Progenitor cell of endocrine pancreas (in vitro differentiated cells): ENCODE results near the gene MLH3. TPM values are rescaled to one million over a fixed set of nuclear protein-coding genes. Genes with fewer than 3 reads are reported as not detected.

Source experiments
- DNase-seq: peaks from one replicate; pipeline ENCODE4 v3.0.0; 2021; ENCODE audit warnings: low spot score; ENCODE audit not compliant: unreplicated experiment
- H3K27ac Mint-ChIP-seq: 2 replicates; pipeline ENCODE4 v1.8.0; 2021; ENCODE audit warnings: mild to moderate bottlenecking, moderate library complexity, mixed read lengths
- H3K27me3 Mint-ChIP-seq: 2 replicates; pipeline ENCODE4 v1.8.0; 2021; ENCODE audit warnings: mixed read lengths
- H3K36me3 Mint-ChIP-seq: 2 replicates; pipeline ENCODE4 v1.8.0; 2022; ENCODE audit warnings: mixed read lengths; ENCODE audit not compliant: insufficient read depth
- H3K4me1 Mint-ChIP-seq: 2 replicates; pipeline ENCODE4 v1.8.0; 2021; ENCODE audit warnings: low read depth, mixed read lengths
- H3K4me3 Mint-ChIP-seq: 2 replicates; pipeline ENCODE4 v1.8.0; 2021; ENCODE audit warnings: low read depth, mild to moderate bottlenecking, moderate library complexity, mixed read lengths
- H3K9me3 Mint-ChIP-seq: 2 replicates; pipeline ENCODE4 v1.8.0; 2021; ENCODE audit warnings: low read depth, mixed read lengths
- total RNA-seq: library from RNA; stranded (reverse); gene quantifications from 2 replicates; pipeline ENCODE4 v1.2.1, GENCODE V29; 2021
- TF ChIP-seq, protein P1 (sequence below): fragments of 200-600 bp; sonication (generic); IDR thresholded peaks from one replicate; pipeline ENCODE4 v1.5.0; 2021; ENCODE audit warnings: antibody characterized with exemption, mild to moderate bottlenecking; ENCODE audit not compliant: unreplicated experiment

The MLH3 gene
- total RNA-seq, 1 donor from 2014 or later = 30.8 TPM

DNA sequence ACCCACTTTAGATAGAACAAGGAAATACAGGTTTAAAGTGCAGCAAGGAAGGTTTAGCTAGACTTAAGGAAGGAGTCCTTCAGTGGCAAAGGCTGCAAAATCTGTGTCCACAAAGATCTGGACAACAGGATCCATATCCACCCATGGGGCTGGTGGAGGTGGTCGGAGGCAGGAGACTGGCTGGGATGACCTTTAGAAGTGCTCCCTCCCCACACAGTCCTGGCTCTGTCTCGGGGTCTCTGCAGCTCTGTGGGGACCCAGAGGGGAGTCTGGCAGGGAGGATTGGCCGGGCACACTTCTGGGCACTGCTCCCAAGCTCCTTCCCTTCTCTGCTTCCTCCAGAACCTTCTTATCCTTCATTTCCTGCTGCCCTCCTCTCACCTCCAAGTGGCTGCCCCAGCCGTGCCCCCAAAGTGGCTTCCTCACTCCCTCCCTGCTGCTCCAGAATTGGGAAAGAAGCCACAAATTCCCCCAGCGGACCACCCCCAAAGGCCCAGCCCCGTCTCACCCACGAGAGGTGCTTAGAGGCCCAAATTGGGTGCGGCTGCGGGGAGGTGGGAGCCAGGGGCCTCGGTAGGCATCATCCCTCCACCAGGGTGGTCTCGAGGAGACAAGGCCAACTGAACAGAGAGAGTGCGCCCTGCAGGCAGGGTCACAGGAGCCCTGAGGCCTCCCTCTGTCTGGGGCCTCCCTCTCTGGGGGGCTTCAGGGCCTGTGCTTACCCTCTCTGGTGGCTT is 73.9 kb downstream of the MLH3 start:
- no peak overlapping the region for H3K4me3 Mint-ChIP-seq
- no peaks in the 10 kb centered on the region for H3K36me3 Mint-ChIP-seq
- no peak overlapping the region for H3K27ac Mint-ChIP-seq
- H3K27me3 Mint-ChIP-seq = peaks cover 39% of the 10 kb centered on the region
- H3K4me1 Mint-ChIP-seq = peaks cover 20% of the 10 kb centered on the region
- no peaks in the 10 kb centered on the region for H3K9me3 Mint-ChIP-seq
- DNase-seq = no peak
- TF ChIP-seq, protein P1, sequence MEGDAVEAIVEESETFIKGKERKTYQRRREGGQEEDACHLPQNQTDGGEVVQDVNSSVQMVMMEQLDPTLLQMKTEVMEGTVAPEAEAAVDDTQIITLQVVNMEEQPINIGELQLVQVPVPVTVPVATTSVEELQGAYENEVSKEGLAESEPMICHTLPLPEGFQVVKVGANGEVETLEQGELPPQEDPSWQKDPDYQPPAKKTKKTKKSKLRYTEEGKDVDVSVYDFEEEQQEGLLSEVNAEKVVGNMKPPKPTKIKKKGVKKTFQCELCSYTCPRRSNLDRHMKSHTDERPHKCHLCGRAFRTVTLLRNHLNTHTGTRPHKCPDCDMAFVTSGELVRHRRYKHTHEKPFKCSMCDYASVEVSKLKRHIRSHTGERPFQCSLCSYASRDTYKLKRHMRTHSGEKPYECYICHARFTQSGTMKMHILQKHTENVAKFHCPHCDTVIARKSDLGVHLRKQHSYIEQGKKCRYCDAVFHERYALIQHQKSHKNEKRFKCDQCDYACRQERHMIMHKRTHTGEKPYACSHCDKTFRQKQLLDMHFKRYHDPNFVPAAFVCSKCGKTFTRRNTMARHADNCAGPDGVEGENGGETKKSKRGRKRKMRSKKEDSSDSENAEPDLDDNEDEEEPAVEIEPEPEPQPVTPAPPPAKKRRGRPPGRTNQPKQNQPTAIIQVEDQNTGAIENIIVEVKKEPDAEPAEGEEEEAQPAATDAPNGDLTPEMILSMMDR = no peak

DNA sequence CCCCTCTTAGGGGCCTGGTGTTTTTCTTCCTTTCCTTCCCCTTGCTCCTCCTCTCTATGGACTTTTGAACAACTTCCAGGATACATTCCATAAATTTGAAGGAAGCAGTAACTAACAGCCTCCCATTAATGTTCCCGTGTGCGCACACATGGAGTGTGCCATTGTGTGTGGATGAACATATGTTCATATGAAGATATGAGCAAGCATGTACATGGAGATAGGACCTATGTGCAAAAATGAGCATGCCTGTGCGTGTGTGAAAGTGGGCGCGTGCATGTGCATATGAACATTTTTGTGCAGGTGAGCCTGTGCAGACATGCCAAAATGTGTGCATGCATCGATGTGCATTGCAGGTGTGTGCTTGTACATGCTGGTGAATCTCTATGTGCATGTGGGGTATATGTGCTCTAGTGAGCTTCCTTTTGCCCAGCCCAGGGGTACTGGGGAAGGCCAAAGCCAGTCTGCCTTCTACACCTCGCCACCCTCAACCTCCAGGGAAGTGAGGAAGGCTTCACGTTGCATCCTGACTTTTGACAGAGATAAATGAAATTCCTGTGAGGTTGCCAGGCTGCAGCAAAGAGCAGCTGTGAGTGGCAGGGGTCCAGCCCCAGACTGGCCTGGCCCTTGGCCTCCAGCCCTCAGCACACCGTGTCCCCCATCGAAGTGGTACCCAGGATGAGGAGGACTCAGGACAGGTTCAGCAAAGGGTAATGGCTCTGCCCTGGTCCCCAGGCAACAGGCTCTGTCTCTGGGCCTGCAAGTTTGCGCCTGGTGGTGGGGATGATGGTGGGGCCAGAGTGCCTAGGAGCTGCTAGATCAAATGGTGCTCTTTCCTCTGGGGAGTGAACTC is 74.8 kb downstream of the MLH3 start:
- DNase-seq = no peak
- peaks cover 33% of the 10 kb centered on the region for H3K27me3 Mint-ChIP-seq
- peaks cover 20% of the 10 kb centered on the region for H3K4me1 Mint-ChIP-seq
- no peaks in the 10 kb centered on the region for H3K36me3 Mint-ChIP-seq
- H3K9me3 Mint-ChIP-seq = no peaks in the 10 kb centered on the region
- no peak overlapping the region for H3K4me3 Mint-ChIP-seq
- TF ChIP-seq, protein P1 = no peak
- H3K27ac Mint-ChIP-seq = no peak overlapping the region

DNA sequence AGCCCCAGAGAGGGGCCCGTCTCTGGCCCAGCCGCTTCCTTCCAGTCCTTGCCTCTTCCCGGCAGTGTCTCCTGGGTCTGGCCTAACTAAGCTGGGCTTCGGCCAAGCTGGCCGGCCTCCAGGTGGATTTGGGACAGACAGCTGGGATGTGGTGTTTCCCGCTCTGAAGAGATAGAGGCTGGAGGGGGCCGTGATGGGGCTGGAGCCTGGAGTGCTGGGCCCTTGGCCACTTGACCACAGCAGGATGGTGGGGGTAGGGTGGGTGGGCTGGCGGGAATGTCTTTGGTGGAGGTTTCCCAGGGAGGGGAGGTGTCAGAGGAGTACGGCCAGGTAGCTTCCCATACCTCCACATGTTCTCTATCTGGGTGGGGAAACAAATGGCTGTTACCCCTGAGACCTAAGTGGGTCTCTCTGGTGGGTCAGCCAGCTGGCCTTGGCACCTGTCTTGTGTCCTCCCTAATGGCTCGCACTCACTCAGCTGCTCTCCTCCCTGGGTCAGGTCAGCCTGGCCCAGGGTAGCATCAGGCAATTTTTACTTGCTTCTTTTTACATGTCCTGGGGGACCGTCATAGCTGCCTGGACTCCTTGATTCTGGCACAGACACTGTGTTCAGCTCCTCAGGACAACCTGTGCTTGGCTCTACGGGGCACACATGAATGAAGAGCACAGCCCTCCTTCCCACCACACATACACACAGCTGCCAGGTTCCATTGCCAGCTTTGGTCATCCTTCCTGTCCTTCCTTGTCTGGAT is 76.0 kb downstream of the MLH3 start:
- no peaks in the 10 kb centered on the region for H3K36me3 Mint-ChIP-seq
- no peak overlapping the region for H3K27ac Mint-ChIP-seq
- no peak overlapping the region for H3K4me3 Mint-ChIP-seq
- TF ChIP-seq, protein P1 = no peak
- no peak for DNase-seq
- no peaks in the 10 kb centered on the region for H3K9me3 Mint-ChIP-seq
- peaks cover 19% of the 10 kb centered on the region for H3K4me1 Mint-ChIP-seq
- peaks cover 32% of the 10 kb centered on the region for H3K27me3 Mint-ChIP-seq

DNA sequence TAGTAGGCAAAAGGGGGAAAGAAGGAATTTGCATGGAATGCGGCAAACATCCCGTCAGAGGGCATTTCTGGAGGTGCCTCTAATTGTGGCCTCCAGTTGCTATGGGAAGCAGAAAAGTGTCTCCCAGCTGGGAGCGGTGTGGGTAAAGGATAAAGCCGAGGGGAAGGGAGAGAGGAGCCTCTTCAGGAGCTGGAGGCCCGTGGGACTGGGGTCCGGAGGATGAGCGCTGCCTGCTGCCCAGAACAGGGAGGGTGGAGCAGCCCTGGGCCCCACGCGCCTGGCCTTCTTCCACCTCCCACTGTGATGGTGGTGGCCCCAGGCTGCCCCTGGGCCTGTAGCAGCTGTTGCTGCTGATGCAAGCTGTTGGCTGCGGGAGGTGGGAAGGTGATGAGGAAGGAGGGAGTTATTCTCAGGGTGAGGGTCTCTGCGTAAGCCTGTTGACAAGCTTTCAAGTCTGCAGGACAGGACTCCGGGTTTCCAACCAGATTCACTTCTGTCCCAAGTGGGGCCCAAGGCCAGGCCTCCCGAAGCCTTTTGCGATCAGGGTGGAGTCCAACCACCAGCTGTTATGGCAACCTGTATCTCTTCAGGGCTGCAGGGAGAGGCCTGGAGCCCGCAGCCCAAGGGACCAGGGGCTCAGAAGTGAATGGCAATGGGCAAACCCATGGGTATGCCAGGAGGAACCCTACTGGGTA is 76.8 kb downstream of the MLH3 start:
- no peaks in the 10 kb centered on the region for H3K9me3 Mint-ChIP-seq
- no peaks in the 10 kb centered on the region for H3K36me3 Mint-ChIP-seq
- H3K4me1 Mint-ChIP-seq = peaks cover 17% of the 10 kb centered on the region
- no peak for DNase-seq
- H3K4me3 Mint-ChIP-seq = no peak overlapping the region
- H3K27me3 Mint-ChIP-seq = peaks cover 28% of the 10 kb centered on the region
- H3K27ac Mint-ChIP-seq = no peak overlapping the region
- TF ChIP-seq, protein P1 = no peak
